K562 (cell line): ENCODE data around the gene PSMB2. TPM values are rescaled to one million over a fixed set of nuclear protein-coding genes. Genes with fewer than 3 reads are reported as not detected.

Source experiments
- BACH1 ChIP-seq: fragments of 200-800 bp; sonication (Bioruptor generic); IDR thresholded peaks from 2 replicates; pipeline ENCODE4 v1.6.1; 2016; ENCODE audit warnings: missing genetic modification characterization, missing compliant biosample characterization
- ETS2 ChIP-seq: IDR thresholded peaks from 2 replicates; pipeline ENCODE4 v1.6.1; 2016; ENCODE audit warnings: borderline replicate concordance, missing genetic modification characterization, mild to moderate bottlenecking, moderate library complexity, missing compliant biosample characterization; ENCODE audit not compliant: poor library complexity, severe bottlenecking
- FOSL1 ChIP-seq: fragments of 200-800 bp; sonication (Bioruptor generic); conservative IDR thresholded peaks from 2 replicates; pipeline ENCODE4 v1.6.1; 2016; ENCODE audit warnings: missing genetic modification characterization, missing compliant biosample characterization
- FOXM1 ChIP-seq, 2 experiments: fragments of 450-650 bp in 1 of 2; sonication (generic) in 1 of 2; formaldehyde crosslinking in 1 of 2; IDR thresholded peaks; 2 replicates each; pipeline versions ENCODE4 v1.6.1 to v1.9.0; 2017 to 2022; ENCODE audit warnings: low read depth in 2 of 2, mild to moderate bottlenecking in 2 of 2, missing genetic modification reagents in 1 of 2, moderate library complexity in 1 of 2
- HSF4 ChIP-seq: fragments of 250-450 bp; sonication (Bioruptor Pico); IDR thresholded peaks from 2 replicates; pipeline ENCODE4 v2.1.2; 2022; ENCODE audit warnings: mild to moderate bottlenecking, moderate library complexity, borderline replicate concordance
- JUND ChIP-seq, 2 experiments: IDR thresholded peaks; 2 replicates in 1 of 2; 3 replicates in 1 of 2; pipeline ENCODE4 v1.6.1; 2011; ENCODE audit warnings: borderline replicate concordance in 2 of 2, low read depth in 2 of 2, low read length in 2 of 2, improper control_type of control experiment in 1 of 2, missing biosample characterization in 1 of 2, missing genetic modification characterization in 1 of 2, missing genetic modification reagents in 1 of 2
- LEF1 ChIP-seq: fragments of 450-650 bp; IDR thresholded peaks from 2 replicates; pipeline ENCODE4 v1.6.1; 2016; ENCODE audit warnings: mild to moderate bottlenecking
- MAFF ChIP-seq: IDR thresholded peaks from 2 replicates; pipeline ENCODE4 v1.6.1; 2012; ENCODE audit warnings: low read length, improper control_type of control experiment
- MAFG ChIP-seq: fragments of 450-650 bp; conservative IDR thresholded peaks from 2 replicates; pipeline ENCODE4 v1.6.1; 2016; ENCODE audit warnings: missing genetic modification characterization, missing compliant biosample characterization
- MYNN ChIP-seq, 2 experiments: sonication (generic); formaldehyde crosslinking in 1 of 2; IDR thresholded peaks; 2 replicates each; pipeline versions ENCODE4 v1.5.0 to v1.6.1; 2016 to 2020; ENCODE audit warnings: antibody characterized with exemption in 1 of 2, missing genetic modification reagents in 1 of 2
- NCOA6 ChIP-seq: fragments of 450-650 bp; IDR thresholded peaks from 2 replicates; pipeline ENCODE4 v1.6.1; 2017; ENCODE audit warnings: mild to moderate bottlenecking
- NFE2L1 ChIP-seq: fragments of 450-650 bp; IDR thresholded peaks from 2 replicates; pipeline ENCODE4 v1.6.1; 2016; ENCODE audit warnings: missing genetic modification characterization, low read depth, mild to moderate bottlenecking, missing compliant biosample characterization, moderate library complexity, borderline replicate concordance
- PML ChIP-seq: IDR thresholded peaks from 2 replicates; pipeline ENCODE4 v1.6.1; 2012; ENCODE audit warnings: low read length, inconsistent platforms
- SMARCA4 ChIP-seq: fragments of 450-650 bp; IDR thresholded peaks from 2 replicates; pipeline ENCODE4 v1.6.1; 2016
- SREBF1 ChIP-seq: fragments of 150-350 bp; IDR thresholded peaks from 2 replicates; pipeline ENCODE4 v1.6.1; 2014; ENCODE audit warnings: antibody characterized with exemption, low read depth, low read length, borderline replicate concordance
- SRSF9 ChIP-seq: fragments of 200-400 bp; formaldehyde crosslinking; IDR thresholded peaks from 2 replicates; pipeline ENCODE4 v1.6.1; 2017; ENCODE audit warnings: low read depth, low read length, borderline replicate concordance
- STAG1 ChIP-seq: sonication (generic); formaldehyde crosslinking; IDR thresholded peaks from 2 replicates; pipeline ENCODE4 v1.5.0; 2020; ENCODE audit warnings: missing genetic modification reagents, borderline replicate concordance
- TCFL5 ChIP-seq: fragments of 250-450 bp; sonication (Bioruptor Pico); conservative IDR thresholded peaks from 2 replicates; pipeline ENCODE4 v1.6.1; 2021; ENCODE audit warnings: mild to moderate bottlenecking, moderate library complexity, matching md5 sums
- YY1 ChIP-seq, 3 experiments: IDR thresholded peaks; 2 replicates each; pipeline ENCODE4 v1.6.1; 2011; ENCODE audit warnings: low read length in 2 of 3, mild to moderate bottlenecking in 2 of 3, moderate library complexity in 2 of 3, borderline replicate concordance in 1 of 3, control low read depth in 1 of 3, low read depth in 1 of 3; ENCODE audit not compliant: insufficient read depth in 3 of 3, insufficient replicate concordance in 2 of 3, control insufficient read depth in 1 of 3, insufficient read length in 1 of 3; ENCODE audit errors: extremely low read depth in 1 of 3
- ZBED1 ChIP-seq: IDR thresholded peaks from 2 replicates; pipeline ENCODE4 v1.6.1; 2014
- ZEB2 ChIP-seq: fragments of 450-650 bp; IDR thresholded peaks from 2 replicates; pipeline ENCODE4 v1.6.1; 2016
- ZNF140 ChIP-seq: fragments of 250-450 bp; sonication (Bioruptor Pico); IDR thresholded peaks from 2 replicates; pipeline ENCODE4 v1.8.0; 2021; ENCODE audit warnings: moderate library complexity, mild to moderate bottlenecking, inconsistent platforms
- ZNF263 ChIP-seq: sonication (generic); formaldehyde crosslinking; IDR thresholded peaks from 2 replicates; pipeline ENCODE4 v1.8.0; 2022; ENCODE audit warnings: mild to moderate bottlenecking, missing genetic modification reagents, borderline replicate concordance
- ZNF311 ChIP-seq: fragments of 250-450 bp; sonication (Bioruptor Pico); IDR thresholded peaks from 2 replicates; pipeline ENCODE4 v1.4.0; 2020; ENCODE audit warnings: mild to moderate bottlenecking, moderate library complexity
- ZNF830 ChIP-seq: fragments of 250-450 bp; sonication (Bioruptor Pico); IDR thresholded peaks from 2 replicates; pipeline ENCODE4 v1.5.0; 2021; ENCODE audit warnings: mild to moderate bottlenecking
- polyA plus RNA-seq, 8 experiments: library from polyadenylated mRNA; depleted of rRNA in 4 of 8; stranded (reverse) in 5 of 8; unstranded in 3 of 8; fragments of >200 nt; fragmentation: Nextera tagmentation in 2 of 8; fragmentation: Illumina TruSeq in 1 of 8; extraction: Ambion mirVana in 2 of 8; extraction: Trizol in 1 of 8; gene quantifications; 2 replicates each; pipeline versions ENCODE4 v1.2.1 to v1.2.3, GENCODE V29; 2011 to 2014; ENCODE audit warnings: inconsistent platforms in 1 of 8, missing spikeins in 1 of 8
- total RNA-seq, 7 experiments: library from RNA; depleted of rRNA in 6 of 7; stranded (reverse); fragments of >200 nt in 6 of 7; fragmentation: Illumina TruSeq in 2 of 7; extraction: Trizol in 2 of 7; gene quantifications; 2 replicates each; pipeline versions ENCODE4 v1.2.1 to v1.2.3, GENCODE V29; 2011 to 2021; ENCODE audit warnings: low replicate concordance in 1 of 7
- TF ChIP-seq, protein P1 (sequence below): sonication (generic); formaldehyde crosslinking; IDR thresholded peaks from 2 replicates; pipeline ENCODE4 v1.8.0; 2023; ENCODE audit warnings: mild to moderate bottlenecking, missing genetic modification reagents

PSMB2 gene
- total and polyA plus RNA-seq, 9 of the 15 experiments (the other 6 are each of a cell fraction or from before 2014, with no cell fraction given): 71.7 to 543 (median 165) TPM

DNA sequence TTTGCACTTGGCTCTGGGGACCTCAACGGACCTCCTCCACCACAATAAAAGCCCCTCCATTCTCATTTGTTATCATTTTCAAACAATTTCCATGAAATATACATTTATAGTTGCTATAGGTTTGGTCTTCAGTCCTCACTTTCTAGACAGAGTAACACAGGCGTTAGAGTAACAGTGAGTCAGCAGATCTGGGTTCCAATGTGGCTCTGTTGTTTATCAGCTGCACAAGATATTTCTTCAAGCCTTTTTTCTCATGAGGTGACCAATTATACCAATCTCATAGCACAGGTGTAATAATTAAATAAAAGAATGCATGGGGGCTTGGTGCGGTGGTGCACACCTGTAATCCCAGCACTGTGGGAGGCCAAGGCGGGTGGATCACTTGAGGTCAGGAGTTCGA lies 32.8 kb upstream of the PSMB2 start (continued):
- TF ChIP-seq, protein P1, sequence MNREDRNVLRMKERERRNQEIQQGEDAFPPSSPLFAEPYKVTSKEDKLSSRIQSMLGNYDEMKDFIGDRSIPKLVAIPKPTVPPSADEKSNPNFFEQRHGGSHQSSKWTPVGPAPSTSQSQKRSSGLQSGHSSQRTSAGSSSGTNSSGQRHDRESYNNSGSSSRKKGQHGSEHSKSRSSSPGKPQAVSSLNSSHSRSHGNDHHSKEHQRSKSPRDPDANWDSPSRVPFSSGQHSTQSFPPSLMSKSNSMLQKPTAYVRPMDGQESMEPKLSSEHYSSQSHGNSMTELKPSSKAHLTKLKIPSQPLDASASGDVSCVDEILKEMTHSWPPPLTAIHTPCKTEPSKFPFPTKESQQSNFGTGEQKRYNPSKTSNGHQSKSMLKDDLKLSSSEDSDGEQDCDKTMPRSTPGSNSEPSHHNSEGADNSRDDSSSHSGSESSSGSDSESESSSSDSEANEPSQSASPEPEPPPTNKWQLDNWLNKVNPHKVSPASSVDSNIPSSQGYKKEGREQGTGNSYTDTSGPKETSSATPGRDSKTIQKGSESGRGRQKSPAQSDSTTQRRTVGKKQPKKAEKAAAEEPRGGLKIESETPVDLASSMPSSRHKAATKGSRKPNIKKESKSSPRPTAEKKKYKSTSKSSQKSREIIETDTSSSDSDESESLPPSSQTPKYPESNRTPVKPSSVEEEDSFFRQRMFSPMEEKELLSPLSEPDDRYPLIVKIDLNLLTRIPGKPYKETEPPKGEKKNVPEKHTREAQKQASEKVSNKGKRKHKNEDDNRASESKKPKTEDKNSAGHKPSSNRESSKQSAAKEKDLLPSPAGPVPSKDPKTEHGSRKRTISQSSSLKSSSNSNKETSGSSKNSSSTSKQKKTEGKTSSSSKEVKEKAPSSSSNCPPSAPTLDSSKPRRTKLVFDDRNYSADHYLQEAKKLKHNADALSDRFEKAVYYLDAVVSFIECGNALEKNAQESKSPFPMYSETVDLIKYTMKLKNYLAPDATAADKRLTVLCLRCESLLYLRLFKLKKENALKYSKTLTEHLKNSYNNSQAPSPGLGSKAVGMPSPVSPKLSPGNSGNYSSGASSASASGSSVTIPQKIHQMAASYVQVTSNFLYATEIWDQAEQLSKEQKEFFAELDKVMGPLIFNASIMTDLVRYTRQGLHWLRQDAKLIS (CRISPR knock-in tag): no peak
- no peak for TF ChIP-seq ZNF263 (CRISPR knock-in tag)
- no peak for TF ChIP-seq TCFL5 (CRISPR knock-in tag)
- no peak for TF ChIP-seq PML
- peak; percentile 95 for TF ChIP-seq NFE2L1 (tag)
- no peak for TF ChIP-seq YY1 (IDR thresholded peaks at IDR 0.05; ENCODE audit: borderline replicate concordance in 1 of 3, control insufficient read depth in 1 of 3, extremely low read depth in 1 of 3, insufficient read depth in 3 of 3, insufficient read length in 1 of 3, insufficient replicate concordance in 2 of 3, low read depth in 1 of 3, low read length in 2 of 3)
- peak; percentile 91 for TF ChIP-seq BACH1 (tag)
- peak; percentile 36; the same call in 1 of the 2 replicates for TF ChIP-seq JUND (IDR thresholded peaks at IDR 0.05; ENCODE audit: borderline replicate concordance, low read depth, low read length)
- TF ChIP-seq JUND (tag; IDR thresholded peaks at IDR 0.05; ENCODE audit: borderline replicate concordance, low read depth, low read length): no peak
- no peak for TF ChIP-seq HSF4 (CRISPR knock-in tag)
- TF ChIP-seq ZNF311 (CRISPR knock-in tag): no peak
- peak; percentile 81 for TF ChIP-seq SMARCA4
- no peak; the same call in 1 of the 2 replicates for TF ChIP-seq FOXM1 (IDR thresholded peaks at IDR 0.05; ENCODE audit: low read depth)
- TF ChIP-seq FOXM1 (CRISPR knock-in tag; IDR thresholded peaks at IDR 0.05; ENCODE audit: low read depth): no peak
- no peak for TF ChIP-seq SREBF1
- peak; percentile 40; the same call in 1 of the 2 replicates for TF ChIP-seq FOSL1 (tag)
- TF ChIP-seq LEF1: peak; percentile 65
- peak; percentile 97 for TF ChIP-seq MAFF
- TF ChIP-seq SRSF9: no peak
- no peak for TF ChIP-seq STAG1
- TF ChIP-seq MYNN (IDR thresholded peaks at IDR 0.05): peak; percentile 55; the same call in 1 of the 2 replicates
- no peak for TF ChIP-seq MYNN (CRISPR knock-in tag; IDR thresholded peaks at IDR 0.05)
- TF ChIP-seq ZNF140: no peak
- TF ChIP-seq ZBED1: no peak
- TF ChIP-seq ZEB2: peak; percentile 26; the same call in 1 of the 2 replicates
- peak; percentile 98 for TF ChIP-seq MAFG (tag)
- TF ChIP-seq ETS2 (tag): no peak
- TF ChIP-seq ZNF830 (CRISPR knock-in tag): no peak
- no peak for TF ChIP-seq NCOA6
